Esophagus muscularis mucosa (tissue), 3 donors: ENCODE data around the gene ZSCAN2.

ENCODE experiments used
- POLR2A ChIP-seq: fragments of 450-650 bp; IDR thresholded peaks from one replicate; pipeline ENCODE4 v1.6.1; 2017; ENCODE audit warnings: antibody characterized with exemption, moderate library complexity, mild to moderate bottlenecking, low read depth
- POLR2AphosphoS5 ChIP-seq, 2 donors: sonication (generic); formaldehyde crosslinking; IDR thresholded peaks; one replicate each; pipeline ENCODE4 v1.6.1; 2017; ENCODE audit warnings: antibody characterized with exemption in 2 of 2
- TF ChIP-seq, protein P1 (sequence below), 3 experiments: fragments of 200-600 bp in 2 of 3; fragments of 450-650 bp in 1 of 3; sonication (generic) in 2 of 3; IDR thresholded peaks; one replicate each; pipeline ENCODE4 v1.5.1; 2017 to 2019; ENCODE audit warnings: antibody characterized with exemption in 3 of 3, mild to moderate bottlenecking in 2 of 3, moderate library complexity in 1 of 3

DNA sequence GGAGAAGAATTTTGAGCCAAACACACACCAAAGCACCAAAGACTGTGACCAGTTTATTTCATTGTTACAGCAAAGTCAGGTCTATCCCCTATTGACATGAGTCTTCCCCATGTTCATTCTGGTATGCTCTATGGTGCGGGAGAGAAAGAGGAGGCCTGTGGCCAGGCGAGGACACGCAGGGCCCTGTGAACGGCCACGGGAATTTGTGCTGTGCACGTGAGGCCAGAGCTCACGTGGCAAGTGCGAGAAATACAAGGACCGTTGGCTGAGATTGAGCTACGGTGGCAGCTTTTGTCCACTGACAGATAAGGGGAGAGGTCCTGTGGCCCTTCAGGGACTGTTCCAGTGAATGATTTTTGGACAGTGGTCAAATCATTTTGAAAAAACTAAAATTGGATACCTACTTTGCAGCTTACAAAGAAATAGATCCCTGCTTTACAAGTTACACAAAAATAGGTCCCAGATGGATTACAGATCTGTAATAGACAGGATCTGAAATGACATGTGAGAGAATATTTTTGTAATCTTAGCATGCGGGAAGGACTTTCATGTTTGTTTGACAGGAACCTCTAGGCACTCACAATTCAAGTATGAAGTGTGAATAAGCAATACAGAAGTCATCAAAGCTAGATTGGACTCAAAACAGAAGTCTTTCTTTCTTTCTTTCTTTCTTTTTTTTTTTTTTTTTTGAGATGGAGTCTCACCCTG, 9.2 kb downstream of the ZSCAN2 start:
- TF ChIP-seq POLR2A (no peak), POLR2AphosphoS5 (IDR thresholded peaks at IDR 0.05) (no peak)
- TF ChIP-seq, protein P1, sequence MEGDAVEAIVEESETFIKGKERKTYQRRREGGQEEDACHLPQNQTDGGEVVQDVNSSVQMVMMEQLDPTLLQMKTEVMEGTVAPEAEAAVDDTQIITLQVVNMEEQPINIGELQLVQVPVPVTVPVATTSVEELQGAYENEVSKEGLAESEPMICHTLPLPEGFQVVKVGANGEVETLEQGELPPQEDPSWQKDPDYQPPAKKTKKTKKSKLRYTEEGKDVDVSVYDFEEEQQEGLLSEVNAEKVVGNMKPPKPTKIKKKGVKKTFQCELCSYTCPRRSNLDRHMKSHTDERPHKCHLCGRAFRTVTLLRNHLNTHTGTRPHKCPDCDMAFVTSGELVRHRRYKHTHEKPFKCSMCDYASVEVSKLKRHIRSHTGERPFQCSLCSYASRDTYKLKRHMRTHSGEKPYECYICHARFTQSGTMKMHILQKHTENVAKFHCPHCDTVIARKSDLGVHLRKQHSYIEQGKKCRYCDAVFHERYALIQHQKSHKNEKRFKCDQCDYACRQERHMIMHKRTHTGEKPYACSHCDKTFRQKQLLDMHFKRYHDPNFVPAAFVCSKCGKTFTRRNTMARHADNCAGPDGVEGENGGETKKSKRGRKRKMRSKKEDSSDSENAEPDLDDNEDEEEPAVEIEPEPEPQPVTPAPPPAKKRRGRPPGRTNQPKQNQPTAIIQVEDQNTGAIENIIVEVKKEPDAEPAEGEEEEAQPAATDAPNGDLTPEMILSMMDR (IDR thresholded peaks at IDR 0.05): no peak
